Choroid plexus epithelial cell (primary cell): ENCODE results near the gene KCNB1.

ENCODE experiments used
- DNase-seq: peaks from one replicate; pipeline ENCODE4 v3.0.0-alpha.2; 2010; ENCODE audit warnings: low read depth
- H3K4me3 ChIP-seq: 2 replicates; pipeline ENCODE4 v1.5.1; 2011; ENCODE audit warnings: low read depth, mild to moderate bottlenecking, control low read depth, low read length, moderate library complexity
- CTCF ChIP-seq: conservative IDR thresholded peaks from 2 replicates; pipeline ENCODE4 v1.5.1; 2011; ENCODE audit warnings: low read depth, mild to moderate bottlenecking, control low read depth, inconsistent platforms, low read length, moderate library complexity

The KCNB1 gene

DNA sequence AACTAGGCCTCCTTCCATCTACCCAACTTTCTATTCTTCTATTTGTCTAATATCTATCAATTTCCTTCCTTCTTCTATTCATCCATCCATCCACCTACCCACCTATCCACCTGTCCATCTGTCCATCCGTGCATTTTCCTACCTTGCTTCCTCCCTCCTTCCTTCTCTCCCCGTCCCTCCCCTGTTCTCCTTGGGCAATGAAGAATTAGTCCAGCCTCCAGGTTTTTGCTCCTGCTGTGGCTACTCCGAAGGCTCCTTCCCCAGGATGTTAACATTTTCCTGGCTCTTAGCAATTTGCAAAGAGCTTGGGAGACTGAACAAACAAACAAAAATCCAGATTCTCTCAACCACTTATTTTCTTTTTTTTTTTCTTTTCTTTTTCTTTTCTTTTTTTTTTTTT lies 81.6 kb downstream of the KCNB1 start:
- peak; percentile 81 for DNase-seq
- no peak for TF ChIP-seq CTCF
- no peak overlapping the region for H3K4me3 ChIP-seq

GRCh38 chr20:49400410-49400809 lies 82.1 kb downstream of the KCNB1 start:
- TF ChIP-seq CTCF: no peak
- H3K4me3 ChIP-seq: no peak overlapping the region
- peak; percentile 55 for DNase-seq

DNA sequence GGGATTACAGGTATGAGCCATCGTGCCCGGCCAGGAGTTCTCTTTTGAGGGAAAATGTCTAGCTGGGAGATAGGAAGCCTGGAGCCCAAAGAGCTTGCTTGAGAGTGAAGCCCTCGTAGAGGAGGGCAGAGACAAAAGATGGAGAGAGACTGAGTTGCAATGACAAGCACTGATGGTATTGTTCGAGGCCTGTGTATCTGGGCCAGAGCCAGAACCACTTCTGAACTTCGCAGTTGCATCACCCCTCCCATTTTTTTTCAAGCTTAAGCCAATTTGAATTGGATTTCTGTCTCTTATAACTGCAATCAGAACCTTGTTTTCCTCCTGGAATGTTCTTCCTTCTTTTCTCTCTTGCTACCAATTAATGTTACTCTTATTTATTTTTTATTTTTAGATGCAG lies 83.1 kb downstream of the KCNB1 start:
- no peak overlapping the region for H3K4me3 ChIP-seq
- peak; percentile 57 for DNase-seq
- no peak for TF ChIP-seq CTCF

DNA sequence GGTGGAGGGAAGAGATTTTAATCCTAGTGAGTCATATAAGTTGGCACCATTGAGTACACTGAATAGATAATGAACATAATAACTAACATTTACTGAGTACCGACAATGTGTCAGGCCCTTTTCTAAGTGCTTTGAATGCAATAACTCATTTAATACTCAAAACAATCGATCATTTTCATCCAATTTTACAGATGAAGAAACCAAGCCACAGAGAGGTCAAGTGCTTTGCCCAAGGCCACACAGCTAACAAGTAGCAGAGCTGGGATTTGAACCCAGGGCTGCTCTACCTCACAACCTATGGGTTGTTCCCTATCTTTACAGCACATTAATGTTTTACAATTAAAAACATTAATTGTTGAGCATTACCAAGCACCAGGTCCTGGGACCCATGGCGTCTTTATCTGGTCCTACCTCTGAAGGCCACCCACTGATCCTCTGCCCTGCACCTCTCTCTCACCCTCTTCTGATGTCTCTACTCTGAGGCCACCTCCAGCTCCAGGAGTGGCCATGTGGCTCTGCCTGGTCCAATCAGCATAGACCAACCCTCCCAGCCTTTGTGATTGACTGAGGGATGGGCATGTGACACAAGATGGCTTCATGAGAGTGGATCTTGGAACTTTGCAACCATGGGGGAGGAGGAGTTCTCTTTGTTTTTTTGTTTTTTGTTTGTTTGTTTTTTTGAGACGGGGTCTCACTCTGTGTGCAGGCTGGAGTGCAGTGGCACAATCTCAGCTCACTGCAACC lies 83.9 kb downstream of the KCNB1 start:
- TF ChIP-seq CTCF: no peak
- DNase-seq: no peak
- no peak overlapping the region for H3K4me3 ChIP-seq

- TF ChIP-seq CTCF: no peak
- DNase-seq: peak; percentile 26
- no peak overlapping the region for H3K4me3 ChIP-seq
These were observed 84.9 kb downstream of the KCNB1 start for GRCh38 chr20:49397525-49397924.

DNA sequence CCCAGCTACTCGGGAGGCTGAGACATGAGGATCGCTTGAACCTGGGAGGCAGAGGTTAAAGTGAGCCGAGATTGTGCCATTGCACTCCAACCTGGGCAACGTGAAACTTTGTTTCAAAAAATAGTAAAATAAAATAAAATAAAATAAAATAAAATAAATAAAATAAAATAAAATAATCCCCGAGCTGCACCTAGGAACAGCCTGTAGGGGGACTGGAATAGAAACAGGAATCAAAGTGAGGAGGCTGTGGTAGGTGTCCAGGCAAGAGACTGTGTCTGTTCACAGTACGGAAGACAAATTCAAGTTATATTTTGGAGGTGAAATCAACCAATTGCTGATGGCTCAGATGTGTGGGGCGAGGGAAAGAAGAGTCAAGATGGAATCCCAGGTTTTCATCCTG lies 86.2 kb downstream of the KCNB1 start:
- DNase-seq: peak; percentile 24
- TF ChIP-seq CTCF: peak; percentile 53
- H3K4me3 ChIP-seq: no peak overlapping the region

DNA sequence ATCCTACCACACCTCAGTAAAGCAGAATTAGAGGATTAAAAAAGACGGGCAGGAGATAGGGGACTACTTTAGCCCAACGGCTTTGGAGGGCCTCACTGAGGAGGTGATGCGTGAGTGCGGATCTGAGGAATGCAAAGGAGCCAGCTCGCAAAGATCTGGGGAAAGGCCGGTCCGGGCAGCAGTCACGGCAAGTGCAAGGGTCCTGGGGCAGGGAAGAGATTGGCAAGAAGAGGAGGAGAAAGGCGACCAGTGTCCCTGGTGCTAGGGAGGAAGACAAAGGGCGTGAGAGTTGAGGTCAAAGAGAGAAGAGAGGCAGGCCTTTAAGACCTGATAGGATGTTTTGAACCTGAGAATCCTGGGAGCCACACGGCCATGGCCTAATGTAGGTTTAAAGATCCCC lies 86.8 kb downstream of the KCNB1 start:
- no peak for TF ChIP-seq CTCF
- no peak overlapping the region for H3K4me3 ChIP-seq
- DNase-seq: no peak
